NCI-H510A (cell line): ENCODE data around the gene CNST.
"Not testable (repeated sequence)": the region's sequence is repeated elsewhere in the genome, so short reads cannot be mapped to it uniquely, and the experiment has no call there.

Experiments
- DNase-seq: peaks from one replicate; lab custom pipeline; 2025; lab: John Stamatoyannopoulos, UW

The CNST gene

DNA sequence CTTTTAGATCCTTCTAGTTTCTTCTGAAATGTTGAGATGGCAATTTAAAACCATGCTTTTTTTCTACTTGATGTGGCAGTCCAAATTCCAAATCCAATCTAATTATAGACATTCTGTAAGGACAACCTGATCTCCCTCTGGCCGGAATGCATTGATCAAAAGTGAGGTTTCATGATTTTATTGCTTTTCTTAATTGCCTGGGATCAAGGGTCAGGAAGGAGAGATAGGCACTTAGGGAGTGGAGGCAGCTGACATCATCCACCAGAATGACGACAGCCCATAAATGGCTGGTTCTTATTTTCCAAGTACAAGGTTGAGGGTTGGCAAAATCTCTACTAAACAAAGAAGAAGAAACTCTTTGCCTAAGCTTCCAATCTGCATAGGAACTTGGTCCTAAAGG, 111.6 kb downstream of the CNST start:
- DNase-seq: no peak

DNA sequence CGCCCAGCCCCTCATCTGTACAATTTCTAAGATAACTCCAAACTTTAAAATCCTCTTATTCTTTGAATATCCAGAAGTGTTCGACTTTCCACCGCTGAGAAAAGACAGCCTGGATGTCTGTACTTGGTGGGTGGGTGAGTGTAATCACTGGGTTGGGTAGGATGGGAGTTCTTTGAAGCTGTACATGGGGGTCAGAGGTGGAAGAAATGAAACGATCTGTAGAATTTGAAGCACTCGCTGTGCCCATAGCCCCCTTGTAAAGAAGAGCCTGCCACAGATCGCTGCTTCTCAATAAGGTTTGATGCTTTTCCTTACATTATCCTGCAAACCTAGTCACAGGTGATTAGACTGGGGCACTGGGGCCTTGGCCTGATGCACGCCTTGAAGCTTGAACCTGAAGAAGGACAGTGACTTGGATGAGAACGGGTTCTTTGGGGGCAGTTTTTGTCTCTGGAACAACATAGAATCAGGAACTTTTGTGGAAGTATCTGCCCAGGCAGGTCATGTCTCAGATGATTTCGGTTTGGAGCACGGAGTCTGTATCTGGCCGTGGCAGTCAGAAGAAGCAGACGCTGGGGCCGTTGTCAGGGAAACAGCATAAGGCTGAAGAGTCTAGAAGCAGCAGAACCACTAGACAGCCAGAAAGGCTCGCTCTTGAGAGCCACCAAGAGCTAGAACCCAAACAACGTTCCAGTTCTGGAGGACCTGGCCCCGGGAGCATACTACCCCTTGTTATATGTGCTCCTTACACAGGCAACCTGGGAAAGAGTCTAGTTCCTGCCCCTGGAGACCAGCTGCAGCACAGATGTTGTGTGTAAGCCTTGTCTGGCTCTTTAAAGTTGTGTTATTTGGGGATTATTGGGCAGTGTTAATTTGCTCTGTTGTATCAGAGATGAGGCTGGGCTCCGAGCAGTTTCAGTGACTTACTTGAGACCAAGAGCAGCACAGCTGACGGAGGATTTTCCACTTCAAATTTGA, 112.8 kb downstream of the CNST start:
- no peak for DNase-seq

DNA sequence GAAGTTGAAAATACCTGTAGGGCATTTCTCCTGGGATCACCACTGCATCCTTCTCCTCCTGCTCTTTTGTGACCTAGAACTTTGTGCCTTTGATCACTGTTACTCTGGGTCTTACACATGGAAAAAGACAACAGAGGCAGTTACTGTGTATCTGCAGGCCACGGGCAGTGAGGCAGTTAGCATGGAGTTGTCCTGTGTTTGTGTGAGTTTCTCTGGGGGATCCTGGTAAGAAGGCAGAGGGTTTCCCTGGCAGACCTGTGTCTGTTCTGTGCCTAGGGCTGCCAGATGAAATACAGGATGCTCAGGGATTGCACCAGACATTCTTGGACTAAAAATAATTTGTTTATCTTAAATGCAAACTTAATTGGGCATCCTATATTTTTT, 113.5 kb downstream of the CNST start:
- no peak for DNase-seq

DNA sequence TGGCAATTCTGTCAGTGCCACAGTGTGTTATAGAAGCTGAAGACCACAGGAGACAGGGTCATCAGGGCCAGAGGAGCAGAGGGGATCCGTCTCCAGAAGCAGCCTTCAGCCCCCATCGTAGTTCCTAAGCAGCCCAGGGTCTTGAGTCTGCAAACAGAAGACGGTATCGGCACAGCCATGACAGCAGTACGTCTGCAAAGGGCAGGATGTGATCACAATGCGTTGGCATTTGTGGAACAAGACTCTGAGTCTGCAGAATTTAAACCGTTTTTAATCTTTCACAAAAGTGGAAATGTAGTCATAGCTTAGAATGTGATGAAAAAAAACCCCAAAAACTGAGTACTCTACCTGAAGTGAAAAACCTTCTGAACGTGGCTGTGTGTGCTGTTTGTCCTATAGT, 113.9 kb downstream of the CNST start:
- no peak for DNase-seq

DNA sequence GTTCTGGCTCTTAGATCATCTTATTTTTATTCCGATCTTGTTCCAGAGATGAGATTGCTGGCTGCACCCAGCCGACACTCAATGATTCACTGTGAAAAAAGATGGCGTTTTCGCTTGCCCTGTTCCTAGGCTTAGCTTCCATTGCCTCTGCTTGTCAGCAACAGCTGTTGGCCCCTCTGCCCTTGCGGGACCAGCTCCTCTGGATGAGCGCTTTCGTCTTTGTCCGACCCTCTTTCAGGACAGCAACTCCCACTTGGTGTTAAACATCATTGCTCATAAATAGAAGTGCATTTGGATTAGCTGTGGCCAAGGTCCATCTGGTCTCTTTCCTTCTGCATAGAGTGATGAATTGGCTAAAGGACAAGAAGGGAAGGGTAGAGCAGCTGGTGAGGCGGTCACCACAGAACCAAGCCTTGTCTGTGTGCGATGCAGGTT, 114.5 kb downstream of the CNST start:
- DNase-seq: no peak

DNA sequence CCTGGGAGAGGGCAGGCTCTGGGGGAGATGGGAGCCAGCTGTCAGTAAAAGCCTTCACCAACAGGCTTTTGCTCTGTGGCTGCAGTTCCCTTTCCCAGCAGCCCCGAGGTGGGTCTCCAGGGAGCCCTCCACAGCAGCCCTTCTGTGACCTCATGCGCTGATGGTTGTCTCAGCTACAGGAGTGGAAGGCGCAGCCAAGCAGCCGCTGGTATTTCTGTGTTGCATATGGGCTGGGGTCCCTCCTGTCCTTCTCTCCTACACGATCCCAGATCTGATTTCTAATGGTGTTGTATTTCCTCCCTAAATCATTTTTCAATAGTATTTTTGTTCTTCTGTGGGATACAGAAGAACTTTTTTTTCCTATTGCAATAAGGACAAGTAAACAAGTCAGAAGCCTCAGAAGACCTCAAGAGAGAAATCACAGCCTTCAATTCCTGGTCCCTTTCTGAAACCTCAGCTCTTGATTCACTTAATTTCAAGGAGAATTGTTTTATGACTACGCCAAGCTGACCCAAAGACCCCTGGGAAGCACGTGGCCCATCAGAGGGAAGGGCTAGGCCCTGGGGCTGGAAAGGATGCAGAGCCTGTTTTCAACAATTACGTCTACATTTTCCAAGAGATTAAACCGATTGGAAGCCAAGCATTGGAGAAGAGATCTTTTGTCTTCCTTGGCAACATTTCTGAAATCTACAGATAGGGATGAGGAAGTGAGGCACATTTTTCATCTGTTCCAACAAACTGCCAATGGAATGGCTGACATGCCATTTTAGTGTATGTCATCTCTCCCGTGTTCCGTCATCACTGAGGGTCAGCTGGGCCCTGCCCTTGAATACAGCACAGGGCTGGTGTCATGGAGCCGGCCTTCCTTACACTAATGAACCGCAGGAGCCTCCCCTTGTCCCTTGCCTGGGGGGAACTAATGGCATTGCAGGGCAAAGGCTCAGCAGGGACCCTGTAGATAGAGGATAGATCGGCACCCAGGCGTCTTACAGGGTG, 115.9 kb downstream of the CNST start:
- no peak for DNase-seq

DNA sequence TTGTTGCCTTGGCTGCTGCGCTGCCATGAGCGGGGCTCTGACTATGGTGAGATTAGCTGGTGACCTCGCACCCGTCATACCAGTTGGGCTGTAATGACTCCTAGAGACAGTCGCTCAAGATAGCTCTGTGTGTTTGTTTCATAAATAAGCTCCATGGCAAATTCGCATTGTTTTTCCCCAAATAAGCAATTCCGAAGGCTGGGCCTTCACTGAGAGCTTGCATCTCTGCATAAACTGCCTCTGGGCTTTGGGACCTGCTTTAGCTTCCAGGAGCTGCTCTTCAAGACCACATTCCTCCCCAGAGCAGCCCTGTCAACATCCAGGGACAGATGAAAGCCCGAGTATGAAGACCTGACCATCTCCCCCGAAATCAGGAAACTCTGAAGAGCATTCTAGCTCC, 117.3 kb downstream of the CNST start:
- no peak for DNase-seq

DNA sequence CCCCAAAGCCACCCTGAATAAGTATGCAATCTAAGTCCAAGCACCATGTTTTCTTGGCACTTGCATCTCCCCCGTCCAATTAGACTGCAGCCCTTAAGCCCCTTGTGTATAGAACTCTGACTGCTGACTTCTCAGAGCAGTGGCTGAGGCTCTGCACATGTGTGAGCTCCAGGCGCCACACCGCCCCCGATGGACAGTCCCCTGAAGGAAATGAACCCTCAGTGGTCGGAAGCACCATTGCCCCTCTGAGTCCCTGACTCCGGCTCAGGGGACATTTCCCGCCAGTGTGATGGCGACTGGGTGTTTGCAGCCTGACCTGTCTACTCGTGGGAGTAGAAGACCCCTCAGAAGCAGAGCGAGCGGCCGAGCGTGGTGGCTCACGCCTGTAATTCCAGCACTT, 120.7 kb downstream of the CNST start:
- no peak for DNase-seq

DNA sequence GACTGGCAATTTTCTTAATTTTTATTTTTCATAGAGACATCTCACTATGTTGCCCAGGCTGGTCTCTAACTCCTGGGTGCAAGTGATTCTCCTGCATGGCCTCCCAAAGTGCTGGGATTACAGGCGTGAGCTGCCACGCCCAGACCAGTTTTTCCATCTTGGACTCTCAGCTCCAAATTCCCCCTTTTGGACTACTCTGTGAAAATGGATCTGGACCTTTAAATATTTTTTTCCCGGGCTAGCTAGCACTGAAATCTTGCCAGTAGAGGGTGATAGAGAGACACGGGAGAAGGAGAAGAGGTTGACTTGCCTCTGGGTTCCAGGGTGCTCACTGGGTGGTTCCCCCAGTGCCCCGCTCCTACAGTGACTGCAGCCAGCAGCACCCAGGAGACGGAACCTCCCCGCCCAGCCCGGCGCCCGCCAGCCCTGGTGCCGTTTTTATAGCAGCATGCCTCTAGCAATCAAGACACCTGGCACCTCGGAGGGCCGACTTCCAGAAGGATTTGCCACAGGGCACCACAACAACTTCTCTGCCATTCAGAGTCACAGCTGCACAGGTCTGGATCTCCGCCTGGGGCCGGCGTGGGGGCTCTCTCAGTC, 123.3 kb downstream of the CNST start:
- peak; percentile 31 for DNase-seq

DNA sequence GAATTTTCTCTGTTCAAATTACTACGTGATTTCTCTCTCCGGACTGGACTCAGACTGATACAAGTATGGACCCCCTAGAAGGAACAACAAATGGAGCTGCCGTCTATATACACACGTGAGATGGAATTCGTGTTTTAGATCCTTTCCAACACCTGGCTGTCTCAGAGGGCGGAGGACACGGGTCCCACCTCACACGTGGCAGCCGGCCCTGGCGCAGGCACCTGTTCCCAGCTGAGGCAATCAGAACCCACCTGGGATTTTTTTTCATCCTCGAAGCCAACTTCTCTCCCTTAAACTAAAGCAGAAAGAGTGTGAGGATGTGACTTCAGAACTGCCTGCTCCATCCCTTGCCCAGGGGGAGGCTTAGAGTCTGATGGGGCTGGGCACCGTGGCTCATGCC, 123.8 kb downstream of the CNST start:
- DNase-seq: no peak

DNA sequence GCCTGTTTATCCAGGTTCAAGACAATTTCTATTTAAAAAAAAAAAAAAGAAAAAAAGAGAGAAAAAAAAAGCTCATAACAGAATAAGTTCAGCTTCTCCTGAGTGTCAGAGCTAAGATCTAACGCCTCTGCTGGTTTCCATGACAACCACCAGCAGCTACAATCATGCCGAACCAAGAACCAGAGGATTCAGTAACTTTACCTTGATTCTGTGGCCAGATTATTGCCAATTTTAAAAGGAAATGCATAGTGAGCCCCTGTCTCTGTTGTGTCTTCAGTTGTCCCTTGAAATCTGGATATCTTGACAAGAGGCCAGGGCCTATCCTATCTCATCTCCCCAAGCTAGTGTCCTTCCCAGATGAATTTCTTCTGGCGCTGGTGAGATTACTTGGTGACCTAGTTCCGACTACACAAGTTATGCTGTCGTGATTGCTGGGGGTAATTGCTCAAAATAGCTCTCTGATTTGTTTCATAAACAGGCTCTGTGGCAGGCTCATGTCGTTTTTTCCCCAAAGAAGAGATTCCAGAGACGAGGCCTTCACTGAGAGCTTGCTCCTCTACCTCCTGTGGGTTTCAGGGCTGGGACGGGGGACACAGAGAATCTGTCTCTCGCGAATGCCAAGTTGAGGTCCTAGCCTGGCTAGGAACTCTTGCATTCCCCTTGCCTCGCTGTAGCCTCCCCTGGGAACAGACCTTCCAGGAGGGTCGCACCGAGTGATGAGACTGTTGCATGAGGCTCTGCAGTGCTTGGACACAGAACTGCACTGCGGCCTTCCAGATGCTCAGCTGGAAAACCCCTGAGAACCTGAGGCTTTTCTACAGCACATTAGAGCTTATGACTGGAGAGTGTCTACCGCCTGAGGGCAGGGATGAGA, 125.6 kb downstream of the CNST start:
- DNase-seq: no peak

DNA sequence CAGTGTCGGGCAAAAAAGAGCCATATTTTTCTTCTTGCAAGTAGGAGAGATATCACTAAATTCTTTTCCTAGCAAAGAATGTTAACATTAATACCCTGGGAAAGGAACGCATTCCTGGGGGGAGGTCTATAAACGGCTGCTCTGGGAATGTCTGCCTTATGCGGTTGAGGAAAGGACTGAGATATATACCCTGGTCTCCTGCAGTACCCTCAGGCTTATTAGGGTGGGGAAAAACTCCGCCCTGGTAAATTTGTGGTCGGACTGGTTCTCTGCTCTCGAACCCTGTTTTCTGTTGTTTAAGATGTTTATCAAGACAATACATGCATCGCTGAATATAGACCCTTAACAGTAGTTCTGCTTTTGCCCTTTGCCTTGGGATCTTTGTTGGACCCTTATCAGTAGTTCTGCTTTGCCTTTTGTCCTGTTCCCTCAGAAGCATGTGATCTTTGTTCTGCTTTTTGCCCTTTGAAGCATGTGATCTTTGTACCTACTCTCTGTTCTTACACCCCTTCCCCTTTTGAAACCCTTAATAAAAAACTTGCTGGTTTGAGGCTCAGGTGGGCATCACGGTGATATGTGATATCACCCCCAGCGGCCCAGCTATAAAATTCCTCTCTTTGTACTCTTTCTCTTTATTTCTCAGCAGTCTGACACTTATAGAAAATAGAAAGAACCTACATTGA, 128.1 kb downstream of the CNST start:
- DNase-seq: not testable (repeated sequence)

DNA sequence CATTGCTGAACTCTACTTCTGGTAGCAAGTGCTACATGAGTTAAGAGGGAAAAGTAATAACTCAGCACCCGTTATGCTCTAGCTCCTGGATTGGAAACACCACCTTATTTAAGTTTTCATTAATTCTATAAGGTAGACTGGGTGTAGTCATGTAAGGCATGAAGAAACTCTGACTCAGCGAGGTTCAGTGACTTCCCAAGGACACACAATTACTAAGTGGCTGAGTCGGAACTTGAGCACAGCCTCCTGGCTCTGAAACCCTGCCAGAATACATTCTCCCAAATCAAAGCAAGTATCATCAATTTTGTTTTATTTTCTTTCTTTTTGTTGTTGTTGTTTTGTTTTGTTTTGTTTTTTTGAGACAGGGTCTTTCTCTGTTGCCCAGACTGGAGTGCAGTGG, 128.9 kb downstream of the CNST start:
- no peak for DNase-seq

DNA sequence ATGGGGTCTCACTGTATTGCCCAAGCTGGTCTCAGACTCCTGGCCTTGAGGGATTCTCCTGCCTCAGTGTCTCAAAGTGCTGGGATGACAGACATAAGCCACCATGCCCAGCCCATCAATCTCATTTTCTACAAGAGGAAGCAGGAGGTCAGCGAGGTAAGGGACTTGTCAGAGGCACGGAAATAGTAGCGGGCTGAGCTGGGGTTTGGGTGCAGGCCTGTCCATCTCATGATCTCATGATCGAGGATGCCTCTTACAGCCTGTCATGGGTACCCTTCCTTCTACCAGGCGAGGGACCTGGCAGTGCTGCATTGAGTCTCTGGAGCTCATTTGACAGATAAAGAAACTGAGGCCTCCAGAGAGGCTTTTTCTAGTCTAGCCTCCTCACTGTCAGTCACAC, 129.4 kb downstream of the CNST start:
- DNase-seq: no peak

DNA sequence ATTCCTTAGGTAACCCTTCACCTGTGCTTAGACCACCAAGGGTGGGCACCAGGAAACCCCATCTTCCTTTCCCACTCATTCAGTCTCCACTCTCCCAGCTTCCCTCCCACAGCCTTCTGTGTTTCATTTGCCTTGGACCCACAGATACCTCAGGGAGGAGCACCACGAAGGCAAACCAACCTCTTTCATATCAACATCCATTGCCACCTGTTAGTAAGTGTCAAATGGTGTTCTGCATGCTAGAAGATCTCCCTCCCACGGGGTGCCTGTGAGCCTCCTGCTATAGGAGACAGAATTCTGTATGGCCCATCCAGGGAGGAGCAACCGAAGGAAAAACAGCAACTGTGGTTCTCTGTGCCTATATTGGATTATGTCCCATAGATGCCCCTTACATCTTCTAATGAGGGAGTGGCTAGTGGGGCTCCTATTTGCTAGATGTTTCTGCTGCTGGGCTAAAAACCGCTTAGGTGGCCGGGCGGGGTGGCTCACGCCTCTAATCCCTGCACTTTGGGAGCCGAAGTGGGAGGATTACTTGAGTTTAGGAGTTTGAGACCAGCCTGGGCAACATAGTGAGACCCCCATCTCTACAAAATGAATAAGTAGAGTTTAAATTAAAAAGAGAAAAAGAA, 132.3 kb downstream of the CNST start:
- no peak for DNase-seq

DNA sequence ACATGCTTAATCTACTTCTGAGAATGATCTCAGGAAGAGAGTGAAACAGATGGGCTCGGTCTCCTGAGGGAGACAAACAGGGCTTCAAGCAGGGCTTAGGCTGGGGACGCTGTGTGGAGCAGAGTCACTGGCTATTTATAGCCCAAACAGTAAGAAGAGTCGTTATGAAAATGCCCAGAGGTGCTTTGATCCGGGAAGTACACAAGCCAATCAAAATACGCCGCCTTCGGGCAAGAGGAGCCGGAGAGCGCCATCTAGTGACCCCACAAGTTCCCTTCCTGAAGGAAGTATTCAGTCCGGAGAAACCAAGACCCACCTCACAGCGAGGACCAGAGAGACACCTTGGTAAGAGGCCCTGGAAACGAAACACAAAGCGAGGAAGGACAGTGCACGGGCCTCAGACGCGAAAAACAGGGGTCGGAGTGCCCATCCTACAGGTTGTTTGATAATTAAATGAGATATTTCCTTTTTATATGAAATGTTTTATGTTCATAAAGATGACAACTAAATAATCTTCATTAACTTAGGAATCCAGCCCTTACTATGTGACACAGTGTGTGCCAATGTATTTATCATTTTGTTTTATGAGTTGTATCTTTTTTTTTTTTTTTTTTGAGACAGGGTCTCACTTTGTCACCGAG, 133.0 kb downstream of the CNST start:
- DNase-seq: peak; percentile 70

DNA sequence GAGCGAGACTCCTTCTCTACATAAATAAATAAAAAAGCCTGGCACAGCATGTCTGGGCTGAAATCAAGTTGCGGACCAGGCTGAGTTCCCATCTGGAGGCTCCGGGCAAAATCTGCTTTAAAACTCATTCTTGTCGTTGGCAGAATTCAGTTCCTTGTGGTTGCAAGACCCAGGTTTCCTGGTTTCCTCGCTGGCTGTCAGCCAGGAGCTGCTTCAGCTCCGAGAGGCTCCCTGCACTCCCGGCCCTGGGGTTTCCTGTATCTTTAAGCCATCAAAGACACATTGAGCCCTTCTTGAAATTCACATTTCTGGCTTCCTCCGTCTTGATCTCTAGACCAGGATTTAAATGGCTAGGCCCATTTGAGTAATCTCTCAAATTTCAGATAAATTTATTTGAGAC, 137.3 kb downstream of the CNST start:
- DNase-seq: no peak

DNA sequence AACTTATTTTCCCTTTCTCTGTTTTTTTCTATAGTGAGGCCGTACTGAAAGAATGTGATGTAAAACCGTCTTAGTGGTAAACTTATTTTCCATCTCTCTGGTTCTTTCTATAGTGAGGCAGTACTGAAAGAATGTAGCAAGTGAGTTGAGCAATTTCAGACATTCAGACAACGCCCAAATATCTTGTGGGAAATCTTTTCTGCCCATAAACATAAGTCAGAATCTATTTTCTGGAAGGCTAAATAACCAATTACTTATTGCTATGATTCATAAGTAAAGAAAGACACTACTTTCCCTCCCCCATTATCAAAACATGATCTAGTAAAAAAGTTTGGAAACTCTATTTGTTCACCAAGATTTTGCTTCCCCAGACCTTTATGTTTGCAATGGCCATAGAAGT, 139.1 kb downstream of the CNST start:
- DNase-seq: no peak

DNA sequence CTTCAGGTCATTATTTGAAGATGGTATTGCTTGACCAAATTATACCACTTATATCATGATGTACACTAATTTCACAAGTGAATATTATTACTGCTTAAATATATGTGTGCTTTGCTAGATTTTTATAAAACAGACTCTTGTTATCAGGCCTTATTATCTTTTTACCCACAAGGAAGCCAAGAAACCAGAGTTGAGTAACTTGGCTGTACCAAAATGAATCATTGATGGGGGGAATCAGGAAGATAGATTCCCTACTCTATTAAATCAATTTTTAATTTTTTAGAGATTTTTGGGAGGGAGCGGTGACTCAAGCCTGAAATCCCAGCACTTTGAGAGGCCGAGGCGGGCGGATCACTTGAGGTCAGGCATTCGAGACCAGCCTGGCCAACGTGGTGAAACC, 141.9 kb downstream of the CNST start:
- no peak for DNase-seq

DNA sequence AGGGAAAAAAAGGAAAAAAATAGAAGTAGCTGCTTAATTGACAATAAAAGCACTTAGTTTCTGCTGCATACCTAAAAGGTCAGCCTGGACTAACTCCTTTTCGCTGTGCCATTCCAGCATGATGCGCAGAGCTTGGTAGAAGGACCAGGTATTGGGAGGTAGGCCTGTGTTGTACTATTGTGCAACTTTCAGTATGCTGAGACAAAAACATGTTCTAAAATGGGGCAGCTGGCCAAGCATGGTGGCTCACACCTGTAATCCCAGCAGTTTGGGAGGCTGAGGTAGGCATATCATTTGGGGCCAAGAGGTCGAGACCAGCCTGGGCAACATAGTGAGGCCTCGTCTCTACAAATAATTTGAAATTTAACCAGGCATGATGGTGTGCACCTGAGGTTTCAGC, 142.9 kb downstream of the CNST start:
- DNase-seq: no peak
